HG03095 (cell line): Measurements from ENCODE around the gene TMEM132C.
"Not testable (repeated sequence)": the region's sequence is repeated elsewhere in the genome, so short reads cannot be mapped to it uniquely, and the experiment has no call there.

Source experiments
- ATAC-seq: cut with Tn5 transposase; IDR thresholded peaks from one replicate; pipeline ENCODE4 v1.9.1; 2021; ENCODE audit warnings: moderate library complexity; ENCODE audit not compliant: unreplicated experiment

Gene TMEM132C

DNA sequence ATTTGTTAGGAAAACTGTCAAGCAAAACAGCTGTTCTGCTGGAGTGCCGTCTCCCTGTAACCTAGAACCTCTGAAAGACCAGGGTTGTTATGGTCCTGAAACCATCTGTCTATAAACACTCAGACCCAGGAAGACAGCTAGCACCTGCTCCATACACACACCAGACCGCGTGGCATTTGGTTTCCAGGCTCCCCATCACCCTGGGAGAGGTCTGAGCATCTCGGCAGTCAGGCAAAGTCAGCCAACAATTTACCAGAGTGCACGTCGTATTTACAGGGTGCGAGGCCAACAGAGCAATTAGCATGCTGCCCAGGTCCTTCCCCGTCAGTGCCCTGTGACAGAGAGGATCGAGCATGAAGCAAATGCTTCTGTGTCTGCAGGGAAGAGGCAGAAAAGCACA lies 284.3 kb downstream of the TMEM132C start:
- ATAC-seq: no peak

GRCh38 chr12:128554546-128555304 lies 287.8 kb downstream of the TMEM132C start:
- ATAC-seq: no peak

DNA sequence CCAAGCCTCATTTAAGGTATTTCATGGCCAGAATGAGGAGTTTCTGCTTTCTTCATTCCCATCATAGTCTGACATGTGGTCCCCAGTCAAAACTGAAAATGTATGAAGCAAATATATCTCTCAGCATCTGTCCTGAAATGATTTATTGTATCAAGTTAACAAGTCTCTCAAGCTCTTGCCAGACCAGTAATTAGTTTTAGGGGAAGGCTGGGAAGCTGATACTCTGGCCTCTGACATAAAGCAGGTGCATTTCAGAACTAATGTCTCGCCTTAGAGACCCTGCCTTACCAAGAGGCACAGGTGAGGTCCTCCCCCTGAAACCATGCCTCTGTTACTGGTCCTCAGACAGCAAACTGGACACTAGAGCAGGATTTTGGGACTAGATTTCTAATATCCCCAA lies 290.3 kb downstream of the TMEM132C start:
- no peak for ATAC-seq

DNA sequence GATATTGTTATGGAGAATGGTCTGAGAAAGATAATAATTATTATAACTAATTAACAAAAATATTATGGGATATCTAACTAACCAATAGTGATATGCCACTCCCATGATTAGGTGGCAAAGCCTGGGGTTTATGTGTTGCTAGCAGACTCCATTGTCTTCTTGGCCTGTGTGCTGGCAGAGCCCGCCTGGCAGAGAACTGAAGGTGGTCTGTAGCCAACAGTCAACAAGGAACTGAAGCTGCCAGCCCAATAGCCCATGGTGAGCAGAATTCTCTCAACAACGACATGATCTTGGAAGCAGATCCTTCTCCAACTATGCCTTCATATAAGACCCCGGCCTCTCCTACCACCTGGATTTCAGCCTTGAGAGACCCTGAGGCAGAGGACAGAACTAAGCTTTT lies 298.0 kb downstream of the TMEM132C start:
- ATAC-seq: no peak

DNA sequence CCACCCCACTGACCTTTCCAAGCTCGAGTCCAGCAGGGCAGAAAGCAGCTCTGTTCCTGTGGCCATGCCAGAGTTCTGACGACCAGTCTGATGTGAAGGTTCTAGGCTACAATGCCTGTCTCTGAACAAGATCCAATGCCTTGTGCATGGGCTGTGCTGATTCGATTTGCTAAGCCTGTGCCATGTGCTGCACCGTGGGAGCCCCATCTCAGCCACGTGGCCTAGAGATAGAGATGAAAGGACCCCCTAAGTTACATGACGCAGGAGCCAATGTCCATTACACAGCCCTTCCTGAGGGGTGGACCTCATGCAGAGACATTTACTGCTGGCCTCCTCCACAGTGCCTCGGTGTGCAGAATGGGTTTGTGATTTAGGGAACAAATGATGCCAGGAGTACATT lies 300.8 kb downstream of the TMEM132C start:
- ATAC-seq: no peak

GRCh38 chr12:128570191-128571065 lies 303.5 kb downstream of the TMEM132C start:
- ATAC-seq: peak; percentile 70

GRCh38 chr12:128571906-128572810 lies 305.2 kb downstream of the TMEM132C start:
- no peak for ATAC-seq

DNA sequence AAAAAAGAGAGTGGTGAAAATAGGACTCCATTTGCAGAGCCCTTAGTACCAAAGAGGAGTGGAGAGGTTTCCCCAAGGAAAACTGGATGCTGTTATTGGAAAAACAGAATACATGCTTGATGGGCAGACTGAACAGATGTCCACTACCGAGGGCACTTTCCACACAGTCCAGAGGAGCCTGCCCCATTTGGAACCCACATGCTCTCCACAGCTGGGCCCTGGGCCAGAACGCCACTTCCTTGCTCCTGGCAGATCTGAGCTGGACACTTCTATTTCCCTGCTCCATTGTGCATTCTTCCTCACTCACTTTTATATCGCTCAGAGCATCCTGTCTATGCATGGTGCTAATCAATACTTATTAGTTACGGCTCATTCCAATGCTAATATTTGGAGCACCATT lies 306.9 kb downstream of the TMEM132C start:
- ATAC-seq: no peak

- no peak for ATAC-seq
Measured at GRCh38 chr12:128578045-128578444, 311.1 kb downstream of the TMEM132C start.

DNA sequence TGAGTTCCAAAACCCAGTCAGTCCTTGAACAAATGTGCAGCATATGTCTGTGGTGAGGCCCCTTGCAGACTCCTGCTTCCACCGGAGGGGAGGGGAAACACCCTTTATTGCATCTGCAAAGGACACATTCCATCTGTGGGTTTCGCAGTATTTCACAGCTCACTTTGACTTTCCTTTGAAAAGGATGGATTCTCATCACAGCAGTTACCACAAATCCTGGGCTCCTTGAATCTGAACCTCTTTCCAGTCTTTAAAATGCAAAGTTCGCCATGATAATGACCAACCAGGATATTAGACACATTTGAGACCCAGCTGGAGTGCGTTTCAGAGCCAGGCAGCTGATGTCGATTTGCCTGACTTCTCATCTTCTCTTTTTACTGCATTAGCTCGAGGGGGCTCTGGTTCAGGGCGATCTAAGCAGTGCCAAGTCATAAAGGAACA lies 314.4 kb downstream of the TMEM132C start:
- no peak for ATAC-seq

DNA sequence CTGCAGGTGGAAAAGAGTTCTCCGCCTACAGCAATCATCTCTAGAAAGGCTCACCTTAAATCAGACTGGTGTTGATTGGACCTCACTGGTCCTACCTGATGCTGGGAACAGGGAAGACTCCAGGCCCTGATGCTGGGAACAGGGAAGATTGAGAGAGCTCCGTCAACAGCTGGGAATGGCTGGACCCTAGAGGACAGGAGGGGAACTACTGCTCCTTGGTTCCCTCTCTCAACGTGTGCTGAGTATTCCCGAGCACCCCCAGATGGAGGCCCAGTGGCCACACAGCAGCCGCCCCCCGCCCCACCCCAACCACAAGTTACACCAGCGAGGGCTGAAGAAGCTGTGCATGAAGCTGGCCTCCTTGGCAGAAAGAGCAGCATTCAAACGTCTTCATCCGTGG lies 316.5 kb downstream of the TMEM132C start:
- no peak for ATAC-seq

GRCh38 chr12:128586451-128587029 lies 319.6 kb downstream of the TMEM132C start:
- ATAC-seq: no peak

GRCh38 chr12:128587918-128588317 lies 320.9 kb downstream of the TMEM132C start:
- no peak for ATAC-seq

DNA sequence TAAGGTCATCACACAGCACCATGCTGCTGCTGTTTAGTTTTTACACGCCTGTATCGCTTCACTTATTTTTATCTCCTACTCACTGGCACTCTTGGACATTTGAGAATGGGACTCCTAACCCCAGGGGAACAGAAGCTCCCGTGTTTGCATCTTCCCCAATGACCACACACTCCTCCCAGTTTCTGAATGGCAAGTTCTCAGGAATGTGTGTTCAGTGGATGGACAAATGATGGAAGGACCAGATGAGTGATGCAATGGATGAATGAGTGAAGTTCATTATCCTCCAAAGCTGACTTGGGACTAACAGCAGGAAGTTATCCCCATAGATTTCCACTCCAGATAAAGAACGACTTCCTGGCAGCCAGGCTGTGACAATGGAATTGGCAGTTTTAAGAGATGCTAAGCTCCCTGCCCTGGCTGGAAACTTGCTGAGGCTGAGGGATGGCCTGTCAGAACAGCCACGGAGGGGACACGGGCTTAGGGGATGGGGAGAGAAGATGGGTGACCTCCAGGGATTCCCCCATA lies 325.3 kb downstream of the TMEM132C start:
- ATAC-seq: no peak

DNA sequence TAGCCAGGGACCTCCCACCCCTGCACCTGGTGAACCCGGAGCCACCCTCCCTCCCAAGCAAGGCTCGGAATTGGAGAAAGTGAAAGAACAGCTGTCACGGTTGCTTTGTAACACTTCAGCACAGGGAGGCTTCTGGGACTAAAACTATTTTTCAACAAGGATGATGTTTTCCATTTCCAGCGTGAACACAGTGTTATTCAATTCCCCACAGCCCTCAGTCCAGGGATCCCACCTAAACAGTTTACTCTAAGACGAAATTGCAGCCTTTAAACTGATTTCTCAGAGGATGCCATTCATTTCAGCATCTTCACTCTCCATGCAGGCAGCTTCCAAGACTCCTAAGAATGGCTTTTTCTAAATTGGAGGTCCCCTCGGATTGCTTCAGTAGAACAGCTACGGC lies 327.6 kb downstream of the TMEM132C start:
- no peak for ATAC-seq

- no peak for ATAC-seq
Measured at GRCh38 chr12:128595609-128596008, 328.6 kb downstream of the TMEM132C start.

DNA sequence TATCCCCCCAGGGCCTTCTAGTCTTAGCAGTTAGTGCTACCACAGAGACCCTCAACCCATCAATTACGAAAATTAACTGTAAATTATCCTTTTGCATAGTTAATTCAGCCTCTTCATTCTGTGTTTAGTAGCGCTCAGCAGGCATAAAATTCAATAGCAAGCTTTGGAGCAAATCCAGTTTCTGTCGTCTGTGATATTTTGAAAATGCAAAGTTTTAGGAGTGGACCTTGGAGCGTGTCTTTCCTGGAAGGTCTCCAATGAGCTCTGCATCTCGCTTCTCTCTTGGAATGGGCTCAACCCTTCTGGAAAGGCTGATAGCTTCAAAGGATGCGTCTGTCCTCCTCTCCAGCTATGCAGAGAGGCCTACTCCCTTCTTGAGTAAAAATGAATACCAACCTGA lies 333.9 kb downstream of the TMEM132C start:
- no peak for ATAC-seq

DNA sequence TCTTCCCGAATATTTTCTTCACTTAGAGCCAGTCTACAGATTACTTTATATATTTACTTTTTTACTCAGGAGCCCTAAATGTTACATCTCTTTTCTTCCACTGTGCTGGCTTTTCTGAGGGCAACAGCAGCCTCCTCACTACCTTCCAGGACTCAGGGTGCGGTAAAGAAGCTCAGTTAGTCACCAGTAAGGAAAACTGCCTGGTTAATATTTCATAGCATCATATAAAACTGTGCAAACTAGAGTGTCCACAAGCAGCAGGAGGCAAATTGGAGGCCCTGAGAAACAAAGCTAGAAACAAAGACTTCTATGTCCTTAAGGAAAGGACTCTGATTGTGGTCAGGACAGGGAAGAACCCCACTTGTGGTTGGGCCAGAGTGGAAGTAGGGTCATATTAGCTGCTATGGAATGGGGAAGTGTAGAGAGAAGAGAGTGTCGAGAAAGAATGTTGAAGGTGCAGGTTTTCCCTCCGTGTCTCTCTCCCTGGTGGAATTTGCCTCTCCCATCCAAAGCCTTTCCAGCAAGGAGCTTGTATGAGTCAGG lies 336.7 kb downstream of the TMEM132C start:
- no peak for ATAC-seq

- not testable (repeated sequence) for ATAC-seq
Measured at GRCh38 chr12:128604219-128604618, 337.2 kb downstream of the TMEM132C start.

- no peak for ATAC-seq
Measured at GRCh38 chr12:128606051-128606450, 339.1 kb downstream of the TMEM132C start.
